HEK293 (cell line): ENCODE measurements around the gene LBHD2.

Source experiments
- OVOL3 ChIP-seq: fragments of 450-650 bp; formaldehyde crosslinking; IDR thresholded peaks from 2 replicates; pipeline ENCODE4 v1.5.1; 2016; ENCODE audit warnings: missing biosample characterization, missing genetic modification characterization
- TF ChIP-seq, protein P1 (sequence below): fragments of 450-650 bp; formaldehyde crosslinking; IDR thresholded peaks from 2 replicates; pipeline ENCODE4 v1.5.1; 2016; ENCODE audit warnings: missing biosample characterization, missing genetic modification characterization, borderline replicate concordance
- TF ChIP-seq, protein P2 (sequence below): fragments of 450-650 bp; formaldehyde crosslinking; IDR thresholded peaks from 2 replicates; pipeline ENCODE4 v1.5.1; 2016; ENCODE audit warnings: missing biosample characterization, missing genetic modification characterization
- TF ChIP-seq, protein P3 (sequence below): fragments of 450-650 bp; formaldehyde crosslinking; IDR thresholded peaks from 2 replicates; pipeline ENCODE4 v1.5.1; 2016; ENCODE audit warnings: missing biosample characterization, missing genetic modification characterization
- TF ChIP-seq, protein P4 (sequence below): fragments of 450-650 bp; formaldehyde crosslinking; IDR thresholded peaks from 2 replicates; pipeline ENCODE4 v1.5.1; 2016; ENCODE audit warnings: missing biosample characterization, missing genetic modification characterization
- TF ChIP-seq, protein P5 (sequence below): fragments of 450-650 bp; formaldehyde crosslinking; IDR thresholded peaks from 2 replicates; pipeline ENCODE4 v1.5.1; 2016; ENCODE audit warnings: missing biosample characterization, missing genetic modification characterization

DNA sequence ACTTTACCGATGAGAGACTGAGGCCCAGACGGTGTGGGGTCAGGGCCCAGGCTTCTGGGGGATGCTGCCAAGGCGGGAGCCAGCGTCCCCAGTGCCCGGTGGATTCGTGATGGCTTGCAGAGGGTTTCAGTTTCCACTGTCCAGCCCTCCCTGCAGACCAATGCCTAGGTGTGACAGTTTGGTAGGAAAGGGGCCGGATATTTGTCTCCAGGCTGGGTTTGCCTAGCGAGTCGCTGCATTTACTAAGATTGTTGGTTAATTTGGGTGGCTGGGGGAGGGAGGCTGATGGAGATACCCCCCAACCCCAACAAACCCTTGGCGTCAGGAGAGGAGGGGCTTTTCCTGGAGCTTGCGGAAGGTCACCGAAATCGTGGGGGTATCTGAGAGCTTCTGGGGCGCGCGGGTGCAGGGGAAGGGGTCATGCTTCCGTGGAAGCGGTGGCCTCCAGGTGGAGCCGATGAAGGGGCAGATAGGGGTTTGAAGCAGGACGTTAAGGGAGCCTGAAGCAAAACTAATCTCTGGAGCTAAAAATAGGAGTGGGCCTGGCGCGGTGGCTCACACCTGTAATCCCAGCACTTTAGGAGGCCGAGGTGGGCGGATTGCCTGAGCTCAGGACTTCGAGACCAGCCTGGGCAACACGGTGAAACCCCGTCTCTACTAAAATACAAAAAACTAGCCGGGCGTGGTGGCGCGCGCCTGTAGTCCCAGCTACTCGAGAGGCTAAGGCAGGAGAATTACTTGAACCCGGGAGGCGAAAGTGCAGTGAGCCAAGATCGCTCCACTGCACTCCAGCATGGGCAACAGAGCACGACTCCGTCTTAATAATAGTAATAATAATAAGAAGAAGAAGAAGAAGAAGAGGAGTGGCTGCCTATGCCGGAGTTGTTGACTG is 25.6 kb upstream of the LBHD2 start:
- TF ChIP-seq, protein P1, sequence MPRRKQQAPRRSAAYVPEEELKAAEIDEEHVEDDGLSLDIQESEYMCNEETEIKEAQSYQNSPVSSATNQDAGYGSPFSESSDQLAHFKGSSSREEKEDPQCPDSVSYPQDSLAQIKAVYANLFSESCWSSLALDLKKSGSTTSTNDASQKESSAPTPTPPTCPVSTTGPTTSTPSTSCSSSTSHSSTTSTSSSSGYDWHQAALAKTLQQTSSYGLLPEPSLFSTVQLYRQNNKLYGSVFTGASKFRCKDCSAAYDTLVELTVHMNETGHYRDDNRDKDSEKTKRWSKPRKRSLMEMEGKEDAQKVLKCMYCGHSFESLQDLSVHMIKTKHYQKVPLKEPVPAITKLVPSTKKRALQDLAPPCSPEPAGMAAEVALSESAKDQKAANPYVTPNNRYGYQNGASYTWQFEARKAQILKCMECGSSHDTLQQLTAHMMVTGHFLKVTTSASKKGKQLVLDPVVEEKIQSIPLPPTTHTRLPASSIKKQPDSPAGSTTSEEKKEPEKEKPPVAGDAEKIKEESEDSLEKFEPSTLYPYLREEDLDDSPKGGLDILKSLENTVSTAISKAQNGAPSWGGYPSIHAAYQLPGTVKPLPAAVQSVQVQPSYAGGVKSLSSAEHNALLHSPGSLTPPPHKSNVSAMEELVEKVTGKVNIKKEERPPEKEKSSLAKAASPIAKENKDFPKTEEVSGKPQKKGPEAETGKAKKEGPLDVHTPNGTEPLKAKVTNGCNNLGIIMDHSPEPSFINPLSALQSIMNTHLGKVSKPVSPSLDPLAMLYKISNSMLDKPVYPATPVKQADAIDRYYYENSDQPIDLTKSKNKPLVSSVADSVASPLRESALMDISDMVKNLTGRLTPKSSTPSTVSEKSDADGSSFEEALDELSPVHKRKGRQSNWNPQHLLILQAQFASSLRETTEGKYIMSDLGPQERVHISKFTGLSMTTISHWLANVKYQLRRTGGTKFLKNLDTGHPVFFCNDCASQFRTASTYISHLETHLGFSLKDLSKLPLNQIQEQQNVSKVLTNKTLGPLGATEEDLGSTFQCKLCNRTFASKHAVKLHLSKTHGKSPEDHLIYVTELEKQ (tag by site-specific recombination) = no peak
- no peak for TF ChIP-seq OVOL3 (tag by site-specific recombination)
- TF ChIP-seq, protein P2, sequence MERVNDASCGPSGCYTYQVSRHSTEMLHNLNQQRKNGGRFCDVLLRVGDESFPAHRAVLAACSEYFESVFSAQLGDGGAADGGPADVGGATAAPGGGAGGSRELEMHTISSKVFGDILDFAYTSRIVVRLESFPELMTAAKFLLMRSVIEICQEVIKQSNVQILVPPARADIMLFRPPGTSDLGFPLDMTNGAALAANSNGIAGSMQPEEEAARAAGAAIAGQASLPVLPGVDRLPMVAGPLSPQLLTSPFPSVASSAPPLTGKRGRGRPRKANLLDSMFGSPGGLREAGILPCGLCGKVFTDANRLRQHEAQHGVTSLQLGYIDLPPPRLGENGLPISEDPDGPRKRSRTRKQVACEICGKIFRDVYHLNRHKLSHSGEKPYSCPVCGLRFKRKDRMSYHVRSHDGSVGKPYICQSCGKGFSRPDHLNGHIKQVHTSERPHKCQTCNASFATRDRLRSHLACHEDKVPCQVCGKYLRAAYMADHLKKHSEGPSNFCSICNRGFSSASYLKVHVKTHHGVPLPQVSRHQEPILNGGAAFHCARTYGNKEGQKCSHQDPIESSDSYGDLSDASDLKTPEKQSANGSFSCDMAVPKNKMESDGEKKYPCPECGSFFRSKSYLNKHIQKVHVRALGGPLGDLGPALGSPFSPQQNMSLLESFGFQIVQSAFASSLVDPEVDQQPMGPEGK = no peak
- TF ChIP-seq, protein P3, sequence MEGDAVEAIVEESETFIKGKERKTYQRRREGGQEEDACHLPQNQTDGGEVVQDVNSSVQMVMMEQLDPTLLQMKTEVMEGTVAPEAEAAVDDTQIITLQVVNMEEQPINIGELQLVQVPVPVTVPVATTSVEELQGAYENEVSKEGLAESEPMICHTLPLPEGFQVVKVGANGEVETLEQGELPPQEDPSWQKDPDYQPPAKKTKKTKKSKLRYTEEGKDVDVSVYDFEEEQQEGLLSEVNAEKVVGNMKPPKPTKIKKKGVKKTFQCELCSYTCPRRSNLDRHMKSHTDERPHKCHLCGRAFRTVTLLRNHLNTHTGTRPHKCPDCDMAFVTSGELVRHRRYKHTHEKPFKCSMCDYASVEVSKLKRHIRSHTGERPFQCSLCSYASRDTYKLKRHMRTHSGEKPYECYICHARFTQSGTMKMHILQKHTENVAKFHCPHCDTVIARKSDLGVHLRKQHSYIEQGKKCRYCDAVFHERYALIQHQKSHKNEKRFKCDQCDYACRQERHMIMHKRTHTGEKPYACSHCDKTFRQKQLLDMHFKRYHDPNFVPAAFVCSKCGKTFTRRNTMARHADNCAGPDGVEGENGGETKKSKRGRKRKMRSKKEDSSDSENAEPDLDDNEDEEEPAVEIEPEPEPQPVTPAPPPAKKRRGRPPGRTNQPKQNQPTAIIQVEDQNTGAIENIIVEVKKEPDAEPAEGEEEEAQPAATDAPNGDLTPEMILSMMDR (tag by site-specific recombination) = no peak
- TF ChIP-seq, protein P4, sequence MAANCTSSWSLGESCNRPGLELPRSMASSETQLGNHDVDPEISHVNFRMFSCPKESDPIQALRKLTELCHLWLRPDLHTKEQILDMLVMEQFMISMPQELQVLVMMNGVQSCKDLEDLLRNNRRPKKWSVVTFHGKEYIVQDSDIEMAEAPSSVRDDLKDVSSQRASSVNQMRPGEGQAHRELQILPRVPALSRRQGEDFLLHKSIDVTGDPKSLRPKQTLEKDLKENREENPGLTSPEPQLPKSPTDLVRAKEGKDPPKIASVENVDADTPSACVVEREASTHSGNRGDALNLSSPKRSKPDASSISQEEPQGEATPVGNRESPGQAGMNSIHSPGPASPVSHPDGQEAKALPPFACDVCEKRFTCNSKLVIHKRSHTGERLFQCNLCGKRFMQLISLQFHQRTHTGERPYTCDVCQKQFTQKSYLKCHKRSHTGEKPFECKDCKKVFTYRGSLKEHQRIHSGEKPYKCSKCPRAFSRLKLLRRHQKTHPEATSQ (tag by site-specific recombination) = no peak
- TF ChIP-seq, protein P5, sequence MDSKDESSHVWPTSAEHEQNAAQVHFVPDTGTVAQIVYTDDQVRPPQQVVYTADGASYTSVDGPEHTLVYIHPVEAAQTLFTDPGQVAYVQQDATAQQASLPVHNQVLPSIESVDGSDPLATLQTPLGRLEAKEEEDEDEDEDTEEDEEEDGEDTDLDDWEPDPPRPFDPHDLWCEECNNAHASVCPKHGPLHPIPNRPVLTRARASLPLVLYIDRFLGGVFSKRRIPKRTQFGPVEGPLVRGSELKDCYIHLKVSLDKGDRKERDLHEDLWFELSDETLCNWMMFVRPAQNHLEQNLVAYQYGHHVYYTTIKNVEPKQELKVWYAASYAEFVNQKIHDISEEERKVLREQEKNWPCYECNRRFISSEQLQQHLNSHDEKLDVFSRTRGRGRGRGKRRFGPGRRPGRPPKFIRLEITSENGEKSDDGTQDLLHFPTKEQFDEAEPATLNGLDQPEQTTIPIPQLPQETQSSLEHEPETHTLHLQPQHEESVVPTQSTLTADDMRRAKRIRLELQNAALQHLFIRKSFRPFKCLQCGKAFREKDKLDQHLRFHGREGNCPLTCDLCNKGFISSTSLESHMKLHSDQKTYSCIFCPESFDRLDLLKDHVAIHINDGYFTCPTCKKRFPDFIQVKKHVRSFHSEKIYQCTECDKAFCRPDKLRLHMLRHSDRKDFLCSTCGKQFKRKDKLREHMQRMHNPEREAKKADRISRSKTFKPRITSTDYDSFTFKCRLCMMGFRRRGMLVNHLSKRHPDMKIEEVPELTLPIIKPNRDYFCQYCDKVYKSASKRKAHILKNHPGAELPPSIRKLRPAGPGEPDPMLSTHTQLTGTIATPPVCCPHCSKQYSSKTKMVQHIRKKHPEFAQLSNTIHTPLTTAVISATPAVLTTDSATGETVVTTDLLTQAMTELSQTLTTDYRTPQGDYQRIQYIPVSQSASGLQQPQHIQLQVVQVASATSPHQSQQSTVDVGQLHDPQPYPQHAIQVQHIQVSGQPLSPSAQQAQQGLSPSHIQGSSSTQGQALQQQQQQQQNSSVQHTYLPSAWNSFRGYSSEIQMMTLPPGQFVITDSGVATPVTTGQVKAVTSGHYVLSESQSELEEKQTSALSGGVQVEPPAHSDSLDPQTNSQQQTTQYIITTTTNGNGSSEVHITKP = no peak
